ENCODE data around the gene ADIPOR2.

DNA sequence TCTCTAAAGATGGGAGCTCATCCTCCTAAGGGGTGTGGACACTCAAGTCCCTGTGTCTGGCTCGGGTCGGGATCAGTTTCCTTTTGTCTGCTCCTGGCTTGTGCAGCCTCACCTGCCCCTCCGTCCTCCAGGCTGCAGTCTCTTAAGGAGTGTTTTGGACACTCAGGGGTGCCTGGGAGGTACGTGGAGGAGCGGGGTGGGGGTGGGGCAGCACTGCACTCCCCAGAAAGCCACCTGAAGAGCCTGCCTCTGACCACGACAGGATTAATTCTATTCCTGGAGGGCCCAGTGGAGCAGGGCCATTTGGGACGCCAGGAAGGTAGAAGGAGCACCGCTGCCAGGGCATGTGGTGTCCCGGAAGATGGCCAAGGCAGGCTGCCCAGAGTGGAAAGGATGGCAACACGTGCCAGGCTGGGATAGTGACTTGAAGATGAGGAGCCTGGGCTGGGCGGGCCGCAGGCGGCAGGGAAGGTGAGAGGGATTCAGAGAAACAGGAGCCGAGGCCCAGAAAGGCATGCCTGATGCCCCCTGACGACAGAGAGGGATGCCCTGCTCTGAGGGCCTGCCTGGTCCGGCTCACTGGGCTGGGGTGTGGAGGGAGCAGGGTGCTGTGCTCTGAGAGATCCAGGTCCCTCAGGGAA lies 114.7 kb downstream of the ADIPOR2 start:
- no peak for TF ChIP-seq GATA2 (IDR thresholded peaks at IDR 0.05; ENCODE audit: low read depth, low read length)
- no peak for TF ChIP-seq GATA3 (IDR thresholded peaks at IDR 0.05; ENCODE audit: low read depth, low read length)
